ENCODE measurements around the gene YAP1. TPM values are rescaled to one million over a fixed set of nuclear protein-coding genes. Genes with fewer than 3 reads are reported as not detected.

The YAP1 gene
- polyA plus RNA-seq, 1 donor from 2014 or later: 0.46 TPM

DNA sequence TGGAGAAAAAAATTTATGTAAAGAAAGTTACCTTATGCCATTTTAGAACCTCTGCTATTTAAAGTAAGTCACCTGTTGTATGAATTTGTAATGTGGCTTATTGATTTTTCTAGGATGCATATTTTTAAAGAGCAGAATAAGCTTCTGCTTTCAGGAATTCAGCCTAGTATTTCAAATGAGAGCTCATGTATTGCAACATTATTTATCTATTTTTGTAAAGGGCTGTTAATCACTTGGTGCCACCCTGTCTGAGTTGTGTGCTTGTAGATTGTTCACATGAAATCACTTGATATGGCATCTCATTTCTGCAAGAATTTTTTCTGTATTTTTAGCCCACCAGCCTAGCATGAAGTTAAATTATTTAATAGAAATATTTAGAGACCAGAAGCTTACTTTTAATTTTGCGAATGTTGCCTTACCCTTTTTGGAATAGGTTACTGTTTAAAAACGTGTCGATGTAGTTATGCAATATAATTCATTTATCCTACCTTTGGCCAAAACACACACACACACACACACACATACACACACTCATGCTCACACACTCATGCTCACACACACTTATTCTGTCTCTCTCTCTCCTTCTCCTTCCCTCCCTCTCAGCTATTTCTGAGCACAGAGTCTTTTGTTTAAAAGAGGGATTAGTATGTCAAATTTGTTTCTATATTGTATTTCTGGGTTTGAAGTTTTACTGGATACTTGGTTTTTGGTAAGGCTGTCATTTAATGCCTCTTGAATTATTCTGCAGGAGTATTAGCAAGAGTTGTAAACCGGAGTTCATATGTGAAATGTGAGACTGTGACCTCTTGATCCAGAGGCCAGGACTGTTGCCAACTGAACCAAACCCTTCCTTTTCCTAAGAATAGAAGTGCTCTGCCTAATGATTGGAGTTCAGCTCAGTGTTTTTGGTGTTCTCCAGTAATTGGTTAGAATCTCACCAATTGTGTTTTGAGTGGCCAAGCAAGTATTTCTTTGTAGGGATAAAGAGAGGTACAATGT is 34.4 kb downstream of the YAP1 start:
- TF ChIP-seq EZH2 (IDR thresholded peaks at IDR 0.05; ENCODE audit: borderline replicate concordance, insufficient read depth, low read length, poor library complexity, severe bottlenecking) (no peak), POLR2AphosphoS5 (IDR thresholded peaks at IDR 0.05) (no peak), TAF1 (IDR thresholded peaks at IDR 0.05; ENCODE audit: low read depth) (no peak)
- no peaks in the 10 kb centered on the region for H3F3A ChIP-seq (ENCODE audit: insufficient read depth, low read length, poor library complexity, severe bottlenecking)
- H3K9me3 ChIP-seq (ENCODE audit: low read length): no peaks in the 10 kb centered on the region
- H3K27ac ChIP-seq (ENCODE audit: low read length): no peak overlapping the region
- no peaks in the 10 kb centered on the region for H3K9me2 ChIP-seq (ENCODE audit: insufficient read depth, low read length)
- H3K9ac ChIP-seq (ENCODE audit: low read length): no peak overlapping the region
- no peaks in the 10 kb centered on the region for H3K27me3 ChIP-seq (ENCODE audit: insufficient read depth, low read depth, low read length)
- H4K20me1 ChIP-seq (ENCODE audit: insufficient read depth): no peaks in the 10 kb centered on the region
- peaks cover 16% of the 10 kb centered on the region for H3K79me2 ChIP-seq (replicated peaks; ENCODE audit: insufficient read depth, low read length)
- H2AFZ ChIP-seq (ENCODE audit: low read depth, low read length): no peak overlapping the region
- H3K4me2 ChIP-seq (ENCODE audit: low read length): no peak overlapping the region
- no peak overlapping the region for H3K4me3 ChIP-seq (ENCODE audit: low read length)
- H3K36me3 ChIP-seq (ENCODE audit: insufficient read depth, low read length): no peaks in the 10 kb centered on the region

DNA sequence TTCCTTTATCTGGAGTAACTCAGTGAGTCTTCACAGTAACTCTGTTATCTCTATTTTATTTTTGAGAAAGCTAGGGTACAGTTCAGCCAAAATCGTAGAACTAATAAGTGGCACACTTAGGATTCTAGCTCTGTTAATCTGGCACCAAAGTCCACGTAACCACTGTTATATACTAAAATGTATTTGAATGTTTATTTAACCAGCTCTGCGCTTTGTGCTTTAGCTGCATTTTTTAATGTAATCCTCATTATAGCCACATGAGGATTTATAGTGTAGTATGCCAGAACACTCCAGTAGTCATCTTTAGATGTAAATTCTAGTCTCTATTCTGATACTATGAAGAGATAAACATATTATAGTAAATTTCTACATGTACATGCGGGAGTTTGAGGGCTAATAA is 36.8 kb downstream of the YAP1 start:
- H3K79me2 ChIP-seq (replicated peaks; ENCODE audit: insufficient read depth, low read length): peaks cover 10% of the 10 kb centered on the region
- H3K9ac ChIP-seq (ENCODE audit: low read length): no peak overlapping the region
- H3K4me3 ChIP-seq (ENCODE audit: low read length): no peak overlapping the region
- no peaks in the 10 kb centered on the region for H3F3A ChIP-seq (ENCODE audit: insufficient read depth, low read length, poor library complexity, severe bottlenecking)
- no peaks in the 10 kb centered on the region for H3K36me3 ChIP-seq (ENCODE audit: insufficient read depth, low read length)
- no peaks in the 10 kb centered on the region for H3K27me3 ChIP-seq (ENCODE audit: insufficient read depth, low read depth, low read length)
- no peaks in the 10 kb centered on the region for H3K9me2 ChIP-seq (ENCODE audit: insufficient read depth, low read length)
- H3K4me2 ChIP-seq (ENCODE audit: low read length): no peak overlapping the region
- H2AFZ ChIP-seq (ENCODE audit: low read depth, low read length): no peak overlapping the region
- H4K20me1 ChIP-seq (ENCODE audit: insufficient read depth): no peaks in the 10 kb centered on the region
- no peaks in the 10 kb centered on the region for H3K9me3 ChIP-seq (ENCODE audit: low read length)
- TF ChIP-seq EP300 (conservative IDR thresholded peaks at IDR 0.05; ENCODE audit: poor library complexity, severe bottlenecking): no peak
- TF ChIP-seq, protein P1, sequence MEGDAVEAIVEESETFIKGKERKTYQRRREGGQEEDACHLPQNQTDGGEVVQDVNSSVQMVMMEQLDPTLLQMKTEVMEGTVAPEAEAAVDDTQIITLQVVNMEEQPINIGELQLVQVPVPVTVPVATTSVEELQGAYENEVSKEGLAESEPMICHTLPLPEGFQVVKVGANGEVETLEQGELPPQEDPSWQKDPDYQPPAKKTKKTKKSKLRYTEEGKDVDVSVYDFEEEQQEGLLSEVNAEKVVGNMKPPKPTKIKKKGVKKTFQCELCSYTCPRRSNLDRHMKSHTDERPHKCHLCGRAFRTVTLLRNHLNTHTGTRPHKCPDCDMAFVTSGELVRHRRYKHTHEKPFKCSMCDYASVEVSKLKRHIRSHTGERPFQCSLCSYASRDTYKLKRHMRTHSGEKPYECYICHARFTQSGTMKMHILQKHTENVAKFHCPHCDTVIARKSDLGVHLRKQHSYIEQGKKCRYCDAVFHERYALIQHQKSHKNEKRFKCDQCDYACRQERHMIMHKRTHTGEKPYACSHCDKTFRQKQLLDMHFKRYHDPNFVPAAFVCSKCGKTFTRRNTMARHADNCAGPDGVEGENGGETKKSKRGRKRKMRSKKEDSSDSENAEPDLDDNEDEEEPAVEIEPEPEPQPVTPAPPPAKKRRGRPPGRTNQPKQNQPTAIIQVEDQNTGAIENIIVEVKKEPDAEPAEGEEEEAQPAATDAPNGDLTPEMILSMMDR (IDR thresholded peaks at IDR 0.05; ENCODE audit: poor library complexity, severe bottlenecking): no peak
- no peak for TF ChIP-seq RAD21 (conservative IDR thresholded peaks at IDR 0.05)
- TF ChIP-seq, protein P2, sequence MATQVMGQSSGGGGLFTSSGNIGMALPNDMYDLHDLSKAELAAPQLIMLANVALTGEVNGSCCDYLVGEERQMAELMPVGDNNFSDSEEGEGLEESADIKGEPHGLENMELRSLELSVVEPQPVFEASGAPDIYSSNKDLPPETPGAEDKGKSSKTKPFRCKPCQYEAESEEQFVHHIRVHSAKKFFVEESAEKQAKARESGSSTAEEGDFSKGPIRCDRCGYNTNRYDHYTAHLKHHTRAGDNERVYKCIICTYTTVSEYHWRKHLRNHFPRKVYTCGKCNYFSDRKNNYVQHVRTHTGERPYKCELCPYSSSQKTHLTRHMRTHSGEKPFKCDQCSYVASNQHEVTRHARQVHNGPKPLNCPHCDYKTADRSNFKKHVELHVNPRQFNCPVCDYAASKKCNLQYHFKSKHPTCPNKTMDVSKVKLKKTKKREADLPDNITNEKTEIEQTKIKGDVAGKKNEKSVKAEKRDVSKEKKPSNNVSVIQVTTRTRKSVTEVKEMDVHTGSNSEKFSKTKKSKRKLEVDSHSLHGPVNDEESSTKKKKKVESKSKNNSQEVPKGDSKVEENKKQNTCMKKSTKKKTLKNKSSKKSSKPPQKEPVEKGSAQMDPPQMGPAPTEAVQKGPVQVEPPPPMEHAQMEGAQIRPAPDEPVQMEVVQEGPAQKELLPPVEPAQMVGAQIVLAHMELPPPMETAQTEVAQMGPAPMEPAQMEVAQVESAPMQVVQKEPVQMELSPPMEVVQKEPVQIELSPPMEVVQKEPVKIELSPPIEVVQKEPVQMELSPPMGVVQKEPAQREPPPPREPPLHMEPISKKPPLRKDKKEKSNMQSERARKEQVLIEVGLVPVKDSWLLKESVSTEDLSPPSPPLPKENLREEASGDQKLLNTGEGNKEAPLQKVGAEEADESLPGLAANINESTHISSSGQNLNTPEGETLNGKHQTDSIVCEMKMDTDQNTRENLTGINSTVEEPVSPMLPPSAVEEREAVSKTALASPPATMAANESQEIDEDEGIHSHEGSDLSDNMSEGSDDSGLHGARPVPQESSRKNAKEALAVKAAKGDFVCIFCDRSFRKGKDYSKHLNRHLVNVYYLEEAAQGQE (IDR thresholded peaks at IDR 0.05; ENCODE audit: borderline replicate concordance): no peak
- TF ChIP-seq TAF1 (IDR thresholded peaks at IDR 0.05; ENCODE audit: low read depth): no peak
- no peak for TF ChIP-seq POLR2AphosphoS5 (IDR thresholded peaks at IDR 0.05)
- no peak for TF ChIP-seq MXI1 (conservative IDR thresholded peaks at IDR 0.05; ENCODE audit: poor library complexity, severe bottlenecking)
- TF ChIP-seq EZH2 (IDR thresholded peaks at IDR 0.05; ENCODE audit: borderline replicate concordance, insufficient read depth, low read length, poor library complexity, severe bottlenecking): no peak
- no peak overlapping the region for H3K27ac ChIP-seq (ENCODE audit: low read length)
